Measurements from ENCODE around the gene GCKR. TPM values are rescaled to one million over a fixed set of nuclear protein-coding genes. Genes with fewer than 3 reads are reported as not detected.

Gene GCKR
- total RNA-seq, 1 experiment from 2014 or later: not detected

DNA sequence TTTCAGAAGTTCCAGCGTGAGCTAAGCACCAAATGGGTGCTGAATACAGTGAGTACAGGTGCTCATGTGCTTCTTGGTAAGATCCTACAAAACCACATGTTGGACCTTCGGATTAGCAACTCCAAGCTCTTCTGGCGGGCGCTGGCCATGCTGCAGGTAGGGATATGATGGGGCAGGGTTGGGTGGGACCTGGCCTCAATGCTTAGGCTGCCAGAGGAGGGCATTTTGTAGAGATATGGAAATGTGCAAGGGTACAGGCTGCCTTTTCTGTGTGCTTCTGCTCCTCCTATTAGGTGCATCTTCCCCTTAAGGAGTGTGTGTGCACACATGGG lies 22.1 kb downstream of the GCKR start:
- H3K4me1 Mint-ChIP-seq (ENCODE audit: insufficient read depth, unreplicated experiment): no peaks in the 10 kb centered on the region
- TF ChIP-seq, protein P1, sequence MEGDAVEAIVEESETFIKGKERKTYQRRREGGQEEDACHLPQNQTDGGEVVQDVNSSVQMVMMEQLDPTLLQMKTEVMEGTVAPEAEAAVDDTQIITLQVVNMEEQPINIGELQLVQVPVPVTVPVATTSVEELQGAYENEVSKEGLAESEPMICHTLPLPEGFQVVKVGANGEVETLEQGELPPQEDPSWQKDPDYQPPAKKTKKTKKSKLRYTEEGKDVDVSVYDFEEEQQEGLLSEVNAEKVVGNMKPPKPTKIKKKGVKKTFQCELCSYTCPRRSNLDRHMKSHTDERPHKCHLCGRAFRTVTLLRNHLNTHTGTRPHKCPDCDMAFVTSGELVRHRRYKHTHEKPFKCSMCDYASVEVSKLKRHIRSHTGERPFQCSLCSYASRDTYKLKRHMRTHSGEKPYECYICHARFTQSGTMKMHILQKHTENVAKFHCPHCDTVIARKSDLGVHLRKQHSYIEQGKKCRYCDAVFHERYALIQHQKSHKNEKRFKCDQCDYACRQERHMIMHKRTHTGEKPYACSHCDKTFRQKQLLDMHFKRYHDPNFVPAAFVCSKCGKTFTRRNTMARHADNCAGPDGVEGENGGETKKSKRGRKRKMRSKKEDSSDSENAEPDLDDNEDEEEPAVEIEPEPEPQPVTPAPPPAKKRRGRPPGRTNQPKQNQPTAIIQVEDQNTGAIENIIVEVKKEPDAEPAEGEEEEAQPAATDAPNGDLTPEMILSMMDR (IDR thresholded peaks at IDR 0.05; ENCODE audit: unreplicated experiment): no peak
- intact Hi-C loops (cut with micrococcal nuclease): no loop called here
- CTCF ChIA-PET: interaction anchor here (0.6 to 0.7 kb wide), 3 partner anchors 29 to 1006 kb away, joined by 3 to 5 read pairs (median 5); no protein-coding TSS in a partner anchor
- POLR2A ChIA-PET: no interaction called here
- no peak overlapping the region for H3K27ac Mint-ChIP-seq (ENCODE audit: low read depth, unreplicated experiment)
- no peak overlapping the region for H3K4me3 Mint-ChIP-seq (ENCODE audit: unreplicated experiment)
- H3K36me3 Mint-ChIP-seq (ENCODE audit: insufficient read depth, unreplicated experiment): no peaks in the 10 kb centered on the region
- no peaks in the 10 kb centered on the region for H3K9me3 Mint-ChIP-seq (ENCODE audit: unreplicated experiment)
- DNase-seq (ENCODE audit: unreplicated experiment): no peak
- BruUV-seq (replicated peaks): no TSS peak
- H3K27me3 Mint-ChIP-seq (ENCODE audit: insufficient read depth, unreplicated experiment): peaks cover 11% of the 10 kb centered on the region

DNA sequence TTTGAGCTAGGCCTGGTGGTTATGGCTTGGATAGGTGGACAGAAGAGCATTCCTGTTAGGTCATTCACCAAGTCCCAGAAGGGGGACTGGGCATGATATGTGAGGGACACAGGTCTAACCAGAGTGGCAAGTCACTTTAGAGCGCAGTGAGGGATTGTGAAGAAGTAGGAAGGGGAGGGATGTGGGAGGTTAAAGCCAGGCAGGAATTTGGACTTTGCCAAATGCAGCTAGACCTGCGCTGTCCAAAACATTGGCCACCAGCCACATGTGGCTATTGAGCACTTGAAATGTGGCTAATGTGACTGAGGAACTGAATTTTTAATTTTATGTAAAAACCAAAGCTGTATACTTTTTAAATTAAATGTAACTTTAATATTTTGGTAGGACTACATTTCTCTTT lies 23.7 kb downstream of the GCKR start:
- Mint-ChIP-seq H3K27ac (ENCODE audit: low read depth, unreplicated experiment) (no peak overlapping the region), H3K27me3 (ENCODE audit: insufficient read depth, unreplicated experiment) (no peaks in the 10 kb centered on the region), H3K4me3 (ENCODE audit: unreplicated experiment) (no peak overlapping the region), H3K4me1 (ENCODE audit: insufficient read depth, unreplicated experiment) (no peaks in the 10 kb centered on the region), H3K9me3 (ENCODE audit: unreplicated experiment) (no peaks in the 10 kb centered on the region), H3K36me3 (ENCODE audit: insufficient read depth, unreplicated experiment) (no peaks in the 10 kb centered on the region)
- no TSS peak for BruUV-seq (replicated peaks)
- TF ChIP-seq, protein P1 (IDR thresholded peaks at IDR 0.05; ENCODE audit: unreplicated experiment): no peak
- ChIA-PET CTCF (no interaction called here), POLR2A (interaction anchor here (0.5 kb wide), 1 partner anchor 1119 kb away, joined by 3 read pairs; no protein-coding TSS in a partner anchor)
- intact Hi-C loops (cut with micrococcal nuclease): no loop called here
- no peak for DNase-seq (ENCODE audit: unreplicated experiment)

DNA sequence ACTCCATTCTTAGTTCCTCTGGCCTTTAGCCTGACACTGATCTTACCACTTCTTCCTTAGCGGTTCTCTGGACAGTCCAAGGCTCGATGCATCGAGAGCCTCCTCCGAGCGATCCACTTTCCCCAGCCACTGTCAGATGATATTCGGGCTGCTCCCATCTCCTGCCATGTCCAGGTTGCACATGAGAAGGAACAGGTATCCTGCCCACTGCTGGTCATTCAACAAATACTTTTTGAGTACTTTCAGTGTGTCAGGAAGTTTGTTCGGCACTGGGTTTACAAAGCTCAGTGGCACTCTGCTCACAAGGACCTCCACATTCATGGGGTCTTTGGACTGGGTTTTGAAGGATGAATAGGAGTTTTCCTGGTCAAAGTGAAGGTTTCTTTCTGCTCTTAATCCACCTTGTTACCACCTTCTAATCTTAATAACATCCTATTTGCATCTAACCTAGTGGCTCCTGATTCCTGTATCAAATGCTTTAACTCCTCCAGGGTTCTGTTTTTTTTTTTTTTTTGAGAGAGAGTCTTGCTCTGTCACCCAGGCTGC lies 25.8 kb downstream of the GCKR start:
- peak; percentile 25 for DNase-seq (ENCODE audit: unreplicated experiment)
- no peaks in the 10 kb centered on the region for H3K9me3 Mint-ChIP-seq (ENCODE audit: unreplicated experiment)

DNA sequence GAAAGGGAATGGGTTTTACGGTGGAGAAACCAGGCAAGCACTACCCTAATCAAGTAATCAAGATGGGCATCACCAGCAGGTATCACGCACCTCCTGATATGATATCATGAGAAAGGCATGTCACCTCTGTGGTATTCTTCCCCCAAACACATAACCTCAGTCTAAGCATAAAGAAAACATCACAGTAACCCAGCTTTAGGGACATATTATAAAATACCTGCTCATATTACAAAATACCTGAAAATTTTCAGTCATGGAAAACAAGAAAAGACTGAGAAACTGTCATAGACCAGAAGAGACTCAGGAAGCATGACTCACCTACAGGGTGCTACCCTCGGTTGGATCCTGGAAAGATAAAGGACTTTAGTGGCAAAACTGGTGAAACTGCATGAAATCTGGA lies 30.5 kb downstream of the GCKR start:
- TF ChIP-seq, protein P1 (IDR thresholded peaks at IDR 0.05; ENCODE audit: unreplicated experiment): no peak
- intact Hi-C loops (cut with micrococcal nuclease): no loop called here
- Mint-ChIP-seq H3K4me1 (ENCODE audit: insufficient read depth, unreplicated experiment) (peaks cover 4% of the 10 kb centered on the region), H3K9me3 (ENCODE audit: unreplicated experiment) (peaks cover 5% of the 10 kb centered on the region), H3K27ac (ENCODE audit: low read depth, unreplicated experiment) (no peak overlapping the region), H3K4me3 (ENCODE audit: unreplicated experiment) (no peak overlapping the region), H3K36me3 (ENCODE audit: insufficient read depth, unreplicated experiment) (no peaks in the 10 kb centered on the region), H3K27me3 (ENCODE audit: insufficient read depth, unreplicated experiment) (no peaks in the 10 kb centered on the region)
- peak; percentile 20 for DNase-seq (ENCODE audit: unreplicated experiment)
- POLR2A ChIA-PET: interaction anchor here (0.6 to 0.7 kb wide), 2 partner anchors 18 to 39 kb away, joined by 3 read pairs; no protein-coding TSS in a partner anchor
- no TSS peak for BruUV-seq (replicated peaks)
- CTCF ChIA-PET: interaction anchor here (1.5 kb wide), 1 partner anchor 14 kb away, joined by 3 read pairs; no protein-coding TSS in a partner anchor

More for the DNA sequence above, 25.8 kb downstream of the GCKR start:
- Mint-ChIP-seq H3K4me3 (ENCODE audit: unreplicated experiment) (no peak overlapping the region), H3K27me3 (ENCODE audit: insufficient read depth, unreplicated experiment) (no peaks in the 10 kb centered on the region), H3K36me3 (ENCODE audit: insufficient read depth, unreplicated experiment) (no peaks in the 10 kb centered on the region), H3K27ac (ENCODE audit: low read depth, unreplicated experiment) (no peak overlapping the region), H3K4me1 (ENCODE audit: insufficient read depth, unreplicated experiment) (peaks cover 4% of the 10 kb centered on the region)
- BruUV-seq (replicated peaks): no TSS peak
- TF ChIP-seq, protein P1 (IDR thresholded peaks at IDR 0.05; ENCODE audit: unreplicated experiment): no peak
- ChIA-PET POLR2A (no interaction called here), CTCF (no interaction called here)
- intact Hi-C loops (cut with micrococcal nuclease): no loop called here
